ENCODE measurements around the gene PVALEF.
A peak's percentile ranks its signal among the peaks of the same experiment; 100 is the strongest.

Gene PVALEF

GRCh38 chr17:81129289-81129688 is 36.0 kb upstream of the PVALEF start:
- DNase-seq = no peak

- DNase-seq = no peak
Observed at GRCh38 chr17:81129711-81130367, 35.5 kb upstream of the PVALEF start.

- DNase-seq = no peak
Observed at GRCh38 chr17:81130385-81131361, 34.6 kb upstream of the PVALEF start.

DNA sequence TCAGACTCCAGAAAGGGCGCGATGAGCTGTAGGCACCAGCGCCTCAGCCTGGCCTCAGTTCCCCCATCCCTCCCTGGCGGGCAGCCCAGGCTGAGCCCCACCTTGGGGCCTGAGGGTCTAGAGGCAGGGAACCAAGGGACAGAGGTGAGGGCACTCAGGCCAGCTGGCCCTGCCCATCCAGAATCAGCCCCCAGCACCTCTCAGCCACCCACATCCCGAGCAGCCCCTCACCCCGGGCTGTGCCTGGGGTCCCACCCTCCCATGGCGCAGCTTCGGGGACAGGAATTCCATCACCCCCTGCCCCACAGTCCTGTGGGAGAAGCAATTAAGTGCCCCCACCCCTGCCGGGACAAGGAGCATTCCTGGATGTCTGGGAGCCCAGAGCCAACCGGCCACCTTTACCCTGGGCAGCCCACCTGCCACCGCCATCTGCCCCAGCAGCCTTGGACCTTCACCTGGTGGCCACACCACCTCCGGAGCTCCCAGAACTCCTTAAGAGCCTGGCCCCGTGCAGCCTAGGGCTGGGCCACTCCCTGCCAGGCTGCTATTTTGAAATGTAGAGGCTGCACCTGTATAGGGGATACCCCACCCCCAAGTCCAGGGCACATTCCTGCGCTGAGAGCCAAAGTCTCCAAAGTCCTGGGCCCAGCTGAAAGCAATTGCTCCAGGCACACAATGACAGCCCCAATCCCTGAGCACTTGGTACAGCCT is 33.7 kb upstream of the PVALEF start:
- no peak for DNase-seq

GRCh38 chr17:81132197-81132540 is 33.1 kb upstream of the PVALEF start:
- DNase-seq = no peak

DNA sequence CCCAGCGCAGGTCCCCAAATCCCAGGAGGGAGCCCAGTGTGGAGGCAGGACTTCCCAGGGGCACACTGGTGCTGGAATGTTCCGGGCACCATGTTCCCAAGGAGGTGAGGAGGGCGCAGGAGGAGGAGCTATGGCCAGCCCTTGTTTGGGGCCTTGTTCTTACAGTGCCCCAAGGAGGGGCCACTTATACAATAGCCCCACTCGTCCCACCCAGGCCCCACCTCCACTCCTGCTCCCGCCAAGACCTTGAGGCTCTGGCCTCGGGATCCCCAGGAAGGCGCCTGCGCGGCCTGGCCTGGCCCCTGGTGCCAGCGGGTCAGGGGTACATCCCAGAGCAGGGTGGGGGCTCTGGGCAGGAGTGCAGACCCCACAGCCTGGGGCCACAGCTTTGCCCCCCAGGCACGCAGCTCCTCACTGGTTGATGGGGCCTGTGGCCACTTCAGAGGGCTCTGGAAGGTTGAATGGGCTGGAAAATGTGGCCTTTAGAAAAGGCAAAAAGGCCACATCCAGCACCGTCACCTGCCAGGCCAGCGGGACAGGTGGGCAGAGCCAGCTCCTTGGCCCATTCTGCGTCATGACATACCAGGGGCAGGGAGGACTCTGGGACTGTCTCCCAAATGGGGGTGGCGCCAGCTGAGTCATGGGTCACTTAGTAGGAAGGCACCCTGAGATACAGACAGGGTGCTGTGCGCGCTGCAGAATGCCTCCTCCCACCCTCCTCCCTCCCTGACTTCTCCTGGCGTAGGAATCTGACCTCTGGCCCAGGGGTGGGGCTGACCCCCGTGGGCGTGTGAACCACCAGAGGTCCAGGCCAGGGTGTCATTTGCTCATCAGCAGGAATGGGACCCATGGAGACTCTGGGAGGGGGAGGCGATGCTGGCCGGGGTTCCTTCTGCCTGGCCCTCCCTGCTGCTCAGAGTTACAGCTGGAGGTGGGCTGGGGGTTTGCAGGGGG is 32.3 kb upstream of the PVALEF start:
- no peak for DNase-seq

DNA sequence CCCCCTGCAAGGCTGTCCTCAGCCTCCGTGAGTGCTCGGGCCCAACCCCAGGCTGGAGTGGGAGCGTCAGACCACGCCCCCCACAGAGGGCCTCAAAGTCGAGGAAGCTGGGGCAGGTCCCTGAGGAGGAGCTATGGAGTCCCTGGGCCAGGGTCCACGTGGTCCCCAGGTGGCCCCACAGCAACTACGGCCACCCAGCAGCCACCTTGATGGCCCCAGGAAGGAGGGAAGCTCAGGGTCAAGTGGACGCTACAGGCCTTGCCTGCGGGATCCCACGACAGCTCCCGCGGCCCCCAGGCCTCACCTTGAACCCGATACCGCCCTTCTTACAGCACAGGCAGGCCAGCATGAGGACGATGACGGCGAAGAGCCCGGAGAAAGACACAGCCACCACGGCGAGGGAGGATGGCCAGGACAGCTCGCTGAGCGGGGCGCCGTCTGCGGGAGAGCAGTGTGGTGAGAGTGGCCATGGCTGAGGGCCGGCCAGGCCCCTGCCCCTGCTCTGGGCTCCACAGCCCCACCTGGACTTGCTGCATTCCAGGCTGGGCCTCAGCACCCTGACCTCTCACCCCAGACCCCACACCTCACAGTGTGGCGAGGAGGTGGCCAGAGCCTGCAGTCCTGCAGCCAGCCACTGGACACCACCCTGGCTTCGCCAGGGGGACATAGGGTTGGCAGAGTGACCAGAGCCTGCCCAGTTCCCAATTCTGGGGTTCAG is 31.1 kb upstream of the PVALEF start:
- DNase-seq = no peak

DNA sequence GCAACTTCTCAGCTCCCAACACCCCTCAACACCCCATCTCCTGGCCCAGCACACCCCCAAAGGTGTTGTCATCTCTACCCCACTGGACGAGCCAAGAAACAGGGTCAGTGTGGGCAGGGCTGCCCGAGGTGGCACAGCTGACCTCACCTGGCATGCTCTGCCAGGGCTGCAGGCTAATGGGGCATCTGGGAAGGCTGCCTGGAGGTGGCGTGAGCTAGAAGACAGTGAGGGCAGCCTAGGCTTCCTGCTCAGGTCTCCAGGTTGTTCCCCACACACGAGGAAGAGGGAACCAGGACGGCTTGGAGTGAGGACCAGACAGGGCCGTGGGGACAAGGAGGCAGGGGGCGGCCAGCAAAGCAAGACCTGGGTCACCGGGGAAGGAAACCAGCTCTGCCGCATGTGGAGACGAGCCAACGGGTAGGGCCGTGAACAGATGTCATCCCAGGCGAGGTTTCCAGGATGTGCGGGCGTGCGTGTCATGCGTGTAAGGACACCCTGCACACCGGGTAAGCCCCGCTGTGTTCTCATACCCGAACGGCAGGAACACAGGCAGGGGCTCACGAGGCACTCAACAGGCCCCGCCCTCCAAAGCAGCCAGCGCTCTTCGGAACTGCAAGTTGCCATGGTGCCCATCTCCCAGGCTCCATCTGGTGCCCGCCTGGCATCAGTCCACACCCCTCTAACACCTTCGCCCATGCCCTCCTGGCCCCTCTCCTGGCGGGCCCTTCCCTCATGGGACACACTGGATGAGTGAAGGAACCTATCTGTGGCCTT is 29.6 kb upstream of the PVALEF start:
- DNase-seq = no peak

- DNase-seq = no peak
Observed at GRCh38 chr17:81136366-81136765, 28.9 kb upstream of the PVALEF start.

DNA sequence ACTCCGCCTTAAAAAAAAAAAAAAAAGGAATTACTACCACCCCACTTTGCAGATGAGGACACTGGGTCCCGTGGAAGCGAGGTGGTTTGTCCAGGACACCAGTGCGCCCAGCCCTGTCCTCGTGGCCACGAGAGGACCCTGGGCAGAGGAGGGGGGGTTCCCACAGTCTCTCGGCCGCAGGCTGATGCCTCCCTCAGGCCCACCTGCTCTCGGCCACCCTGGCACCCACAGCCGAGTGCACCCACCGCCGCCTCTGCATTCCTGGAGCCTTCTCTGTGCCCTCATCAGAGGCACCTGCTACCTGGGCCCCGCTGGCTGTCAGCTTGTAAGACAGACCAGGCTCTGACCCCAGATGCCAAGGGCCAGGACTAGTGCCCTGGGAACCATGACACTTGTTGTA is 28.1 kb upstream of the PVALEF start:
- DNase-seq = no peak

- no peak for DNase-seq
Observed at GRCh38 chr17:81138083-81138482, 27.2 kb upstream of the PVALEF start.

DNA sequence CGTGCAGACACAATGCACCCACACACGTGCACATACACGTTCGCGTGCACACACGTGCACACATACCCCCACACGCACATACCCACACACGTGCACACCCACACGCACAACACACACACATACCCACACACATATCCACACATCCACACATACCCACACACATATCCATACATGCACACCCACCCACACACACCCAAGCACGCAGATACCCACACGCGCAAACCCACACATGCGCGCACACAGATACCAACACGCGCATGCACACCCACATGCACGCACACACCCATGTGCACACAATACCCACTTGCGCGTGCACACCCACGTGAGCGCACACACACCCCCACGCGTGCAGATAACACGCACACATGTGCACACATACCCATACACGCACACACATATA is 26.8 kb upstream of the PVALEF start:
- DNase-seq = no peak

GRCh38 chr17:81139428-81139827 is 25.9 kb upstream of the PVALEF start:
- DNase-seq = no peak

DNA sequence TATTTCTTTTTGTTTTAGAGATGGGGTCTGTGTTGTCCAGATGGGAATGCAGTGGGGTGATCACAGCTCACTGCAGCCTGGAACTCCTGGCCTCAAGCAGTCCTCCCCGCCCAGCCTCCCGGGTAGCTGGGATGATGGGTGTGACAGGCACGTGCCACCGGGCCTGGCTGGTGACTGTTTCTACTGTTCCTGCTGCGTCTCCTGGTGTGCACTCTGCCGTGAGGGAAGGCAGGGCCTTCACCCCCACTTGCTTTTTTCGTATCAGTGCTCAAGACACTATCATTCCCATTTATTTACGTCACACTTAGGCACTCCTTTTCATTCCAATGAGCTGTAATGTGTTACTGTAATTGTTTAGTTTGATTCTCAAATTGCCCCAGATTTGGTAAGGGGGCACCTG is 25.3 kb upstream of the PVALEF start:
- no peak for DNase-seq

DNA sequence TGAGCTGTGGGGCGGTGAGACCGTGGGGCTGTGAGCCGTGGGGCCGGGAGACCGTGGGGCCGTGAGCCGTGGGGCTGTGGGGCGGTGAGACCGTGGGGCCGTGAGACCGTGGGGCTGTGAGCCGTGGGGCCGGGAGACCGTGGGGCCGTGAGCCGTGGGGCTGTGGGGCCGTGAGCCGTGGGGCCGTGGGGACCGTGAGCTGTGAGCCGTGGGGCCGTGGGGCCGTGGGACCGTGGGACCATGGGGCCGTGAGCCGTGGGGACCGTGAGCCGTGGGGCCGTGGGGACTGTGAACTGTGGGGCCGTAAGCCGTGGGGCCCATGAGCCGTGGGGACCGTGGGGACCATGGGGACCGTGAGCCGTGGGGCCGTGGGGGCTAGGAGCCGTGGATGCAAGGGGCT is 24.6 kb upstream of the PVALEF start:
- no peak for DNase-seq

GRCh38 chr17:81142301-81143199 is 22.8 kb upstream of the PVALEF start:
- DNase-seq = peak; percentile 36

GRCh38 chr17:81143200-81143527 is 22.1 kb upstream of the PVALEF start:
- no peak for DNase-seq

GRCh38 chr17:81143717-81144422 is 21.4 kb upstream of the PVALEF start:
- no peak for DNase-seq

- no peak for DNase-seq
Observed at GRCh38 chr17:81144423-81144781, 20.9 kb upstream of the PVALEF start.

Measured in effector CD4-positive, alpha-beta T cell (primary cell).